H9 (cell line): ENCODE data around the gene CCDC68. TPM values are rescaled to one million over a fixed set of nuclear protein-coding genes. Genes with fewer than 3 reads are reported as not detected.

ENCODE experiments used
- DNase-seq: peaks from one replicate; pipeline ENCODE4 v3.0.0-alpha.2; 2017
- H2AFZ ChIP-seq: one replicate; pipeline ENCODE4 v1.6.1; 2013; ENCODE audit warnings: mild to moderate bottlenecking, low read length, control low read depth, moderate library complexity
- H2AK5ac ChIP-seq: 2 replicates; pipeline ENCODE4 v1.6.1; 2013; ENCODE audit warnings: low read length, control low read depth, mixed read lengths; ENCODE audit not compliant: insufficient read length
- H2BK120ac ChIP-seq: one replicate; pipeline ENCODE4 v1.6.1; 2013; ENCODE audit warnings: low read depth, mild to moderate bottlenecking, low read length, control low read depth, inconsistent platforms; ENCODE audit not compliant: poor library complexity, severe bottlenecking
- H2BK12ac ChIP-seq: 2 replicates; pipeline ENCODE4 v1.6.1; 2013; ENCODE audit warnings: low read length, control low read depth, mixed read lengths, low read depth; ENCODE audit not compliant: insufficient read length
- H2BK15ac ChIP-seq: 2 replicates; pipeline ENCODE4 v1.6.1; 2013; ENCODE audit warnings: low read depth, low read length, control low read depth
- H2BK20ac ChIP-seq: one replicate; pipeline ENCODE4 v1.6.1; 2013; ENCODE audit warnings: low read depth, mild to moderate bottlenecking, low read length, control low read depth, inconsistent platforms; ENCODE audit not compliant: poor library complexity, severe bottlenecking
- H2BK5ac ChIP-seq: 2 replicates; pipeline ENCODE4 v1.6.1; 2013; ENCODE audit warnings: low read length, control low read depth, mixed read lengths; ENCODE audit not compliant: insufficient read length
- H3K14ac ChIP-seq: 2 replicates; pipeline ENCODE4 v1.6.1; 2013; ENCODE audit warnings: low read length, control low read depth; ENCODE audit not compliant: insufficient read depth
- H3K18ac ChIP-seq: 2 replicates; pipeline ENCODE4 v1.6.1; 2013; ENCODE audit warnings: low read depth, mild to moderate bottlenecking, mixed read lengths, low read length, control low read depth; ENCODE audit not compliant: insufficient read length
- H3K23ac ChIP-seq: 2 replicates; pipeline ENCODE4 v1.6.1; 2013; ENCODE audit warnings: low read length, control low read depth, mixed read lengths, low read depth; ENCODE audit not compliant: insufficient read length
- H3K23me2 ChIP-seq: 2 replicates; pipeline ENCODE4 v1.6.1; 2013; ENCODE audit warnings: low read depth, mild to moderate bottlenecking, mixed read lengths, low read length, control low read depth; ENCODE audit not compliant: insufficient read length, poor library complexity, severe bottlenecking
- H3K27ac ChIP-seq: 2 replicates; pipeline ENCODE4 v1.5.1; 2013; ENCODE audit warnings: low read length, control low read depth, mixed read lengths, low read depth; ENCODE audit not compliant: insufficient read length
- H3K27me3 ChIP-seq: 2 replicates; pipeline ENCODE4 v1.6.1; 2013; ENCODE audit warnings: low read length, control low read depth, inconsistent platforms; ENCODE audit not compliant: insufficient read depth
- H3K4ac ChIP-seq: 2 replicates; pipeline ENCODE4 v1.6.1; 2013; ENCODE audit warnings: low read depth, mild to moderate bottlenecking, control low read depth, inconsistent platforms, low read length, moderate library complexity
- H3K4me1 ChIP-seq: 2 replicates; pipeline ENCODE4 v1.6.1; 2013; ENCODE audit warnings: low read length, control low read depth, inconsistent platforms; ENCODE audit not compliant: insufficient read depth
- H3K4me2 ChIP-seq: 2 replicates; pipeline ENCODE4 v1.6.1; 2013; ENCODE audit warnings: low read length, control low read depth, mixed read lengths; ENCODE audit not compliant: insufficient read length, insufficient read depth
- H3K56ac ChIP-seq: 2 replicates; pipeline ENCODE4 v1.6.1; 2013; ENCODE audit warnings: low read depth, mild to moderate bottlenecking, mixed read lengths, low read length, control low read depth; ENCODE audit not compliant: insufficient read length
- H3K79me1 ChIP-seq: 2 replicates; pipeline ENCODE4 v1.6.1; 2013; ENCODE audit warnings: low read depth, mild to moderate bottlenecking, moderate library complexity, low read length, control low read depth, inconsistent platforms; ENCODE audit not compliant: insufficient read depth, poor library complexity, severe bottlenecking
- H3K79me2 ChIP-seq: 2 replicates; pipeline ENCODE4 v1.6.1; 2013; ENCODE audit warnings: low read length, control low read depth, inconsistent platforms; ENCODE audit not compliant: insufficient read depth
- H3K9ac ChIP-seq: 2 replicates; pipeline ENCODE4 v1.6.1; 2013; ENCODE audit warnings: low read length, control low read depth, mixed read lengths; ENCODE audit not compliant: insufficient read length; ENCODE audit errors: extremely low read depth
- H3K9me3 ChIP-seq: one replicate; pipeline ENCODE4 v1.6.1; 2013; ENCODE audit warnings: low read depth, low read length, inconsistent platforms; ENCODE audit not compliant: control insufficient read depth
- H3T11ph ChIP-seq: one replicate; pipeline ENCODE4 v1.6.1; 2013; ENCODE audit warnings: mild to moderate bottlenecking, low read length, control low read depth, inconsistent platforms
- H4K20me1 ChIP-seq: one replicate; pipeline ENCODE4 v1.6.1; 2013; ENCODE audit not compliant: control insufficient read depth, insufficient read length, insufficient read depth
- H4K5ac ChIP-seq: 2 replicates; pipeline ENCODE4 v1.6.1; 2013; ENCODE audit warnings: low read depth, mild to moderate bottlenecking, mixed read lengths, low read length, control low read depth; ENCODE audit not compliant: insufficient read length
- H4K8ac ChIP-seq: replicated peaks from 2 replicates; pipeline ENCODE4 v1.6.1; 2013; ENCODE audit warnings: low read length, control low read depth, mixed read lengths, low read depth; ENCODE audit not compliant: insufficient read length
- H4K91ac ChIP-seq: 2 replicates; pipeline ENCODE4 v1.6.1; 2013; ENCODE audit warnings: low read depth, mild to moderate bottlenecking, moderate library complexity, mixed read lengths, low read length, control low read depth; ENCODE audit not compliant: insufficient read length
- H3K27ac Mint-ChIP-seq, 3 experiments: 2 replicates in 2 of 3; 3 replicates in 1 of 3; pipeline ENCODE4 v1.8.0; 2020 to 2021; ENCODE audit warnings: mixed read lengths in 3 of 3, mild to moderate bottlenecking in 1 of 3, moderate library complexity in 1 of 3
- H3K27me3 Mint-ChIP-seq: 2 replicates; pipeline ENCODE4 v1.8.0; 2021; ENCODE audit warnings: low read depth, mild to moderate bottlenecking, moderate library complexity, mixed read lengths
- H3K36me3 Mint-ChIP-seq, 3 experiments: 2 replicates in 2 of 3; 3 replicates in 1 of 3; pipeline ENCODE4 v1.8.0; 2020 to 2021; ENCODE audit warnings: low read depth in 3 of 3, mixed read lengths in 3 of 3; ENCODE audit not compliant: insufficient read depth in 1 of 3
- H3K4me1 Mint-ChIP-seq, 2 experiments: 2 replicates each; pipeline ENCODE4 v1.8.0; 2020; ENCODE audit warnings: mixed read lengths in 2 of 2
- H3K4me3 Mint-ChIP-seq, 2 experiments: 2 replicates in 1 of 2; 3 replicates in 1 of 2; pipeline ENCODE4 v1.8.0; 2020 to 2021; ENCODE audit warnings: mild to moderate bottlenecking in 2 of 2, mixed read lengths in 2 of 2, moderate library complexity in 1 of 2
- H3K9me3 Mint-ChIP-seq, 2 experiments: 2 replicates in 1 of 2; 3 replicates in 1 of 2; pipeline ENCODE4 v1.8.0; 2020; ENCODE audit warnings: mild to moderate bottlenecking in 2 of 2, mixed read lengths in 2 of 2, moderate library complexity in 1 of 2
- CTCF ChIP-seq: fragments of 200-600 bp; sonication (generic); conservative IDR thresholded peaks from 3 replicates; pipeline ENCODE4 v1.8.0; 2021; ENCODE audit warnings: antibody characterized with exemption, mild to moderate bottlenecking
- WGBS: extraction: QIAGEN DNeasy Blood & Tissue Kit; methylation state at CpG from one replicate; pipeline ENCODE4 v1.1.7; 2013; ENCODE audit warnings: missing lambda C conversion rate, low lambda C conversion rate, mixed read lengths; ENCODE audit not compliant: insufficient read length; ENCODE audit errors: extremely low coverage; 5-methylcytosine and 5-hydroxymethylcytosine counted together
- total RNA-seq: library from RNA; stranded (reverse); gene quantifications from 2 replicates; pipeline ENCODE4 v1.2.1, GENCODE V29; 2021

CCDC68 gene
- total RNA-seq, 1 experiment from 2014 or later = not detected

- H4K20me1 ChIP-seq = no peaks in the 10 kb centered on the region
- H3K14ac ChIP-seq = no peak overlapping the region
- H3K4me1 Mint-ChIP-seq = peaks cover 3% of the 10 kb centered on the region in 2 experiments; a peak in 3 of 4 replicates
- H2BK15ac ChIP-seq = no peak overlapping the region
- H3T11ph ChIP-seq = no peak overlapping the region
- H3K4ac ChIP-seq = no peak overlapping the region
- no peak overlapping the region for H3K4me3 Mint-ChIP-seq
- no peak overlapping the region for H3K4me2 ChIP-seq
- no peaks in the 10 kb centered on the region for H3K23me2 ChIP-seq
- H2BK12ac ChIP-seq = no peak overlapping the region
- H3K56ac ChIP-seq = no peak overlapping the region
- no peak overlapping the region for H3K18ac ChIP-seq
- H3K79me2 ChIP-seq = no peaks in the 10 kb centered on the region
- WGBS = no CpG with 5 or more reads among the region's 3 CpGs
- H3K9me3 ChIP-seq = no peaks in the 10 kb centered on the region
- no peak overlapping the region for H2AFZ ChIP-seq
- H3K27me3 ChIP-seq = no peaks in the 10 kb centered on the region
- no peaks in the 10 kb centered on the region for H3K79me1 ChIP-seq
- no peaks in the 10 kb centered on the region for H3K36me3 Mint-ChIP-seq
- no peak overlapping the region for H4K5ac ChIP-seq
- H3K23ac ChIP-seq = no peak overlapping the region
- no peak for TF ChIP-seq CTCF
- H2BK120ac ChIP-seq = no peak overlapping the region
- no peak overlapping the region for H3K9ac ChIP-seq
- no peaks in the 10 kb centered on the region for H3K4me1 ChIP-seq
- no peak overlapping the region for H4K8ac ChIP-seq
- H2BK20ac ChIP-seq = no peak overlapping the region
- H2AK5ac ChIP-seq = no peak overlapping the region
- H2BK5ac ChIP-seq = no peak overlapping the region
- no peak for DNase-seq
- H3K27me3 Mint-ChIP-seq = no peaks in the 10 kb centered on the region
- no peaks in the 10 kb centered on the region for H3K9me3 Mint-ChIP-seq
- H3K27ac Mint-ChIP-seq = no peak overlapping the region
- no peak overlapping the region for H4K91ac ChIP-seq
- H3K27ac ChIP-seq = no peak overlapping the region
Measured at GRCh38 chr18:54926593-54927325, 32.5 kb downstream of the CCDC68 start.
